ENCODE measurements around the gene ZC3H10.

DNA sequence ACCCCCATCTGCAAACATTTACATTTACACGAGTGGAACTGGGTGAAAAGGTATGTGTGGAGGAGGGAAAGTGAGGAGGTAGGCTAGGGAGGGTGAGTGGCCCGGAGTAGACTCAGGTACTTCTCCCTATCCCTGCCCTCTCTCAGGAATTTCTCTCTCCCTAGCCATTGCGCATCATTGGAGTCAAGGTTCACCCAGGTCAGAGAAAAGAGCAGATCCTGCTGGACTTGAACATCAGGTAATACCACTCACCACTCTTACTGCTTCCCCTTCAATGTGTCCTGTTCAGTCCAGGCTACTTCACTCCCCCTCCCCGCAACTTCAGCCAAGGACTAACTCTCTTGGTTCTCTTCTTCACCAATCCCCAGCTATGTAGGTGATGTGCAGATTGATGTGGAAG lies 12.8 kb downstream of the ZC3H10 start:
- TF ChIP-seq EZH2 (IDR thresholded peaks at IDR 0.05; ENCODE audit: low read depth): no peak
- TF ChIP-seq, protein P1, sequence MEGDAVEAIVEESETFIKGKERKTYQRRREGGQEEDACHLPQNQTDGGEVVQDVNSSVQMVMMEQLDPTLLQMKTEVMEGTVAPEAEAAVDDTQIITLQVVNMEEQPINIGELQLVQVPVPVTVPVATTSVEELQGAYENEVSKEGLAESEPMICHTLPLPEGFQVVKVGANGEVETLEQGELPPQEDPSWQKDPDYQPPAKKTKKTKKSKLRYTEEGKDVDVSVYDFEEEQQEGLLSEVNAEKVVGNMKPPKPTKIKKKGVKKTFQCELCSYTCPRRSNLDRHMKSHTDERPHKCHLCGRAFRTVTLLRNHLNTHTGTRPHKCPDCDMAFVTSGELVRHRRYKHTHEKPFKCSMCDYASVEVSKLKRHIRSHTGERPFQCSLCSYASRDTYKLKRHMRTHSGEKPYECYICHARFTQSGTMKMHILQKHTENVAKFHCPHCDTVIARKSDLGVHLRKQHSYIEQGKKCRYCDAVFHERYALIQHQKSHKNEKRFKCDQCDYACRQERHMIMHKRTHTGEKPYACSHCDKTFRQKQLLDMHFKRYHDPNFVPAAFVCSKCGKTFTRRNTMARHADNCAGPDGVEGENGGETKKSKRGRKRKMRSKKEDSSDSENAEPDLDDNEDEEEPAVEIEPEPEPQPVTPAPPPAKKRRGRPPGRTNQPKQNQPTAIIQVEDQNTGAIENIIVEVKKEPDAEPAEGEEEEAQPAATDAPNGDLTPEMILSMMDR (conservative IDR thresholded peaks at IDR 0.05): no peak
